Chondrocyte (in vitro differentiated cells): ENCODE data around the gene HES1. TPM values are rescaled to one million over a fixed set of nuclear protein-coding genes. Genes with fewer than 3 reads are reported as not detected.

Experiments used
- DNase-seq: peaks from one replicate; pipeline ENCODE4 v3.0.0; 2021; ENCODE audit warnings: mixed read lengths, low spot score
- H3K27ac Mint-ChIP-seq: one replicate; pipeline ENCODE4 v1.8.0; 2021; ENCODE audit warnings: mild to moderate bottlenecking, moderate library complexity, mixed read lengths; ENCODE audit not compliant: unreplicated experiment
- H3K27me3 Mint-ChIP-seq: 2 replicates; pipeline ENCODE4 v1.8.0; 2021; ENCODE audit warnings: low read depth, mixed read lengths
- H3K36me3 Mint-ChIP-seq: 2 replicates; pipeline ENCODE4 v1.8.0; 2021; ENCODE audit warnings: low read depth, mixed read lengths
- H3K4me1 Mint-ChIP-seq: 2 replicates; pipeline ENCODE4 v1.8.0; 2021; ENCODE audit warnings: low read depth, mild to moderate bottlenecking, mixed read lengths
- H3K4me3 Mint-ChIP-seq: one replicate; pipeline ENCODE4 v1.8.0; 2021; ENCODE audit warnings: mild to moderate bottlenecking, moderate library complexity, mixed read lengths; ENCODE audit not compliant: unreplicated experiment
- H3K9me3 Mint-ChIP-seq: 2 replicates; pipeline ENCODE4 v1.8.0; 2021; ENCODE audit warnings: low read depth, mixed read lengths
- long read RNA-seq: library from polyadenylated mRNA; stranded (forward); transcript quantifications from one replicate; pipeline ENCODE4 v2.0.0, GENCODE V29; 2021
- total RNA-seq: library from RNA; stranded (reverse); gene quantifications from 3 replicates; pipeline ENCODE4 v1.2.1, GENCODE V29; 2021
- TF ChIP-seq, protein P1 (sequence below): fragments of 200-600 bp; sonication (generic); IDR thresholded peaks from 2 replicates; pipeline ENCODE4 v1.5.0; 2021; ENCODE audit warnings: antibody characterized with exemption, mild to moderate bottlenecking, moderate library complexity

HES1 gene
- 30.4 to 36.7 TPM (median 31.2 TPM) in 3 replicates for total RNA-seq
- long read RNA-seq, transcript HES1-201 (4 exons, 1,578 nt): major isoform, 30 of 53 reads
- long read RNA-seq, partial matches to known transcripts: 13 of 53 reads
- long read RNA-seq, other reads (novel, unspliced or antisense): 9 of 53 reads

DNA sequence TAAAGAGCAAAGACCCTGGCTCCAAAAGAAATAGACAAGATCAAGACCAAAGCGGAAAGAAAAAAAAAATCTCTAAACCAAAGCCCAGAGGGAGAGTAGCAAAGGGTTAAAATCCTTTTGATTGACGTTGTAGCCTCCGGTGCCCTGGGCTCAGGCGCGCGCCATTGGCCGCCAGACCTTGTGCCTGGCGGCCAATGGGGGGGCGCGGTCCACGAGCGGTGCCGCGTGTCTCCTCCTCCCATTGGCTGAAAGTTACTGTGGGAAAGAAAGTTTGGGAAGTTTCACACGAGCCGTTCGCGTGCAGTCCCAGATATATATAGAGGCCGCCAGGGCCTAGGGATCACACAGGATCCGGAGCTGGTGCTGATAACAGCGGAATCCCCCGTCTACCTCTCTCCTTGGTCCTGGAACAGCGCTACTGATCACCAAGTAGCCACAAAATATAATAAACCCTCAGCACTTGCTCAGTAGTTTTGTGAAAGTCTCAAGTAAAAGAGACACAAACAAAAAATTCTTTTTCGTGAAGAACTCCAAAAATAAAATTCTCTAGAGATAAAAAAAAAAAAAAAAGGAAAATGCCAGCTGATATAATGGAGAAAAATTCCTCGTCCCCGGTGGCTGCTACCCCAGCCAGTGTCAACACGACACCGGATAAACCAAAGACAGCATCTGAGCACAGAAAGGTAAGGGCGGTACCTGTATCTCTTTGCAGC lies at the start of gene HES1:
HES1 (plus strand) TSS at position 343 of the 713 bp plus-strand sequence; CDS start at position 576, 233 bp downstream.
- TF ChIP-seq, protein P1, sequence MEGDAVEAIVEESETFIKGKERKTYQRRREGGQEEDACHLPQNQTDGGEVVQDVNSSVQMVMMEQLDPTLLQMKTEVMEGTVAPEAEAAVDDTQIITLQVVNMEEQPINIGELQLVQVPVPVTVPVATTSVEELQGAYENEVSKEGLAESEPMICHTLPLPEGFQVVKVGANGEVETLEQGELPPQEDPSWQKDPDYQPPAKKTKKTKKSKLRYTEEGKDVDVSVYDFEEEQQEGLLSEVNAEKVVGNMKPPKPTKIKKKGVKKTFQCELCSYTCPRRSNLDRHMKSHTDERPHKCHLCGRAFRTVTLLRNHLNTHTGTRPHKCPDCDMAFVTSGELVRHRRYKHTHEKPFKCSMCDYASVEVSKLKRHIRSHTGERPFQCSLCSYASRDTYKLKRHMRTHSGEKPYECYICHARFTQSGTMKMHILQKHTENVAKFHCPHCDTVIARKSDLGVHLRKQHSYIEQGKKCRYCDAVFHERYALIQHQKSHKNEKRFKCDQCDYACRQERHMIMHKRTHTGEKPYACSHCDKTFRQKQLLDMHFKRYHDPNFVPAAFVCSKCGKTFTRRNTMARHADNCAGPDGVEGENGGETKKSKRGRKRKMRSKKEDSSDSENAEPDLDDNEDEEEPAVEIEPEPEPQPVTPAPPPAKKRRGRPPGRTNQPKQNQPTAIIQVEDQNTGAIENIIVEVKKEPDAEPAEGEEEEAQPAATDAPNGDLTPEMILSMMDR: no peak
- Mint-ChIP-seq H3K27ac (peak within 1 kb of the TSS; percentile 100), H3K36me3 (peaks cover 2% of the 10 kb centered on the region), H3K4me3 (peak within 1 kb of the TSS; percentile 98), H3K27me3 (peaks cover 5% of the 10 kb centered on the region), H3K9me3 (no peaks in the 10 kb centered on the region), H3K4me1 (peaks cover 66% of the 10 kb centered on the region)
- DNase-seq: peak; percentile 95

- peaks cover 73% of the 10 kb centered on the region for H3K4me1 Mint-ChIP-seq
- TF ChIP-seq, protein P1: no peak
- no peak overlapping the region for H3K4me3 Mint-ChIP-seq
- H3K36me3 Mint-ChIP-seq: no peaks in the 10 kb centered on the region
- H3K27me3 Mint-ChIP-seq: no peaks in the 10 kb centered on the region
- DNase-seq: no peak
- peak overlapping the region; percentile 93 for H3K27ac Mint-ChIP-seq
- no peaks in the 10 kb centered on the region for H3K9me3 Mint-ChIP-seq
Observed at GRCh38 chr3:194086388-194087075, 49.4 kb upstream of the HES1 start.

- no peak for DNase-seq
- no peaks in the 10 kb centered on the region for H3K36me3 Mint-ChIP-seq
- H3K4me1 Mint-ChIP-seq: peaks cover 69% of the 10 kb centered on the region
- no peak overlapping the region for H3K4me3 Mint-ChIP-seq
- no peaks in the 10 kb centered on the region for H3K27me3 Mint-ChIP-seq
- peak overlapping the region; percentile 93 for H3K27ac Mint-ChIP-seq
- H3K9me3 Mint-ChIP-seq: no peaks in the 10 kb centered on the region
- TF ChIP-seq, protein P1: no peak
Observed at GRCh38 chr3:194087280-194087679, 48.7 kb upstream of the HES1 start.

GRCh38 chr3:194087995-194088855 lies 47.7 kb upstream of the HES1 start:
- no peak overlapping the region for H3K4me3 Mint-ChIP-seq
- no peaks in the 10 kb centered on the region for H3K36me3 Mint-ChIP-seq
- peaks cover 3% of the 10 kb centered on the region for H3K27me3 Mint-ChIP-seq
- H3K27ac Mint-ChIP-seq: no peak overlapping the region
- no peak for DNase-seq
- TF ChIP-seq, protein P1: no peak
- H3K4me1 Mint-ChIP-seq: peaks cover 60% of the 10 kb centered on the region
- H3K9me3 Mint-ChIP-seq: no peaks in the 10 kb centered on the region
